Activated CD8-positive, alpha-beta T cell treated with anti-CD3 and anti-CD28 coated beads for 36 hours (primary cell): ENCODE measurements around the gene HACE1. TPM values are rescaled to one million over a fixed set of nuclear protein-coding genes. Genes with fewer than 3 reads are reported as not detected.

ENCODE experiments used
- ATAC-seq: fragments of 200-7000 bp; cut with Tn5 transposase; one replicate; pipeline ENCODE4 v1.10.0; 2021; ENCODE audit warnings: mild to moderate bottlenecking, moderate library complexity
- CTCF ChIA-PET: fragments of 350-600 bp; sonication (Branson Sonifier 250); formaldehyde crosslinking; loops from one replicate; lab custom pipeline; 2021; ENCODE audit warnings: antibody characterized with exemption; lab: Charles Lee
- POLR2A ChIA-PET: fragments of 350-600 bp; sonication (Branson Sonifier 250); formaldehyde crosslinking; loops from one replicate; lab custom pipeline; 2021; ENCODE audit warnings: antibody characterized with exemption; lab: Charles Lee
- DNase-seq: peaks from one replicate; pipeline ENCODE4 v3.0.0-alpha.2; 2020
- H3K27ac Mint-ChIP-seq: one replicate; pipeline ENCODE4 v1.8.0; 2021; ENCODE audit warnings: mild to moderate bottlenecking, mixed read lengths
- H3K27me3 Mint-ChIP-seq: one replicate; pipeline ENCODE4 v1.8.0; 2021; ENCODE audit warnings: mixed read lengths
- H3K36me3 Mint-ChIP-seq: one replicate; pipeline ENCODE4 v1.8.0; 2021; ENCODE audit warnings: low read depth, mixed read lengths
- H3K4me1 Mint-ChIP-seq: one replicate; pipeline ENCODE4 v1.8.0; 2021; ENCODE audit warnings: low read depth, mixed read lengths
- H3K4me3 Mint-ChIP-seq: one replicate; pipeline ENCODE4 v1.8.0; 2021; ENCODE audit warnings: mild to moderate bottlenecking, moderate library complexity, mixed read lengths
- H3K9me3 Mint-ChIP-seq: one replicate; pipeline ENCODE4 v1.8.0; 2021; ENCODE audit warnings: mixed read lengths
- CTCF ChIP-seq: fragments of 200-600 bp; IDR thresholded peaks from one replicate; pipeline ENCODE4 v1.8.0; 2022; ENCODE audit warnings: antibody characterized with exemption, mild to moderate bottlenecking
- intact Hi-C: fragments of 100-400 bp; cut with micrococcal nuclease; formaldehyde crosslinking; loops from one replicate; pipeline ENCODE4 v1.10.0; 2022
- total RNA-seq, 2 experiments: library from RNA; stranded (reverse); gene quantifications; one replicate each; pipeline ENCODE4 v1.2.3, GENCODE V29; 2021

HACE1 gene
- total RNA-seq, 2 experiments from 2014 or later, result 14.5 to 17.5 TPM

DNA sequence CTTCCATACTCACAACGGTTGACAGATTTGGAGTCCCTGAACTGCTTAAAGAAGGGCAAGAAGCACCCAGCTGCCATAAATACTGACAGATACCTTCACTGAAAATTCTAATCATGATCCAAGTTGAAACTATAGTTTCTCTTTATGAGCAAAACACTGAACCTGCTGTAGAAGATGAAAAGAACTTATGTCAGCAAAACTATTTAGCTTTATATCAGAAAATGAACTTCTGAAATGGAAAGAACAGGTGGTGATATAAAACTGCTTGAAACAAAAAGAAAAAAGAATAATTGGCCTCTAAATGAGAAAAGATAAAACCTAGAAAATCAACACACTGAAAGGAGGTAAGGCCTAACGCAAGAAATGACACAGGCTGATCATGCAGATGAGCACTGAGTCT, 72.4 kb downstream of the HACE1 start:
- Mint-ChIP-seq H3K27me3 (no peaks in the 10 kb centered on the region), H3K4me3 (no peak overlapping the region), H3K27ac (peak overlapping the region; percentile 59), H3K36me3 (peaks cover 20% of the 10 kb centered on the region), H3K4me1 (peaks cover 26% of the 10 kb centered on the region), H3K9me3 (no peaks in the 10 kb centered on the region)
- ChIA-PET CTCF (interaction anchor here (0.9 to 1.1 kb wide), 2 partner anchors 11 to 104 kb away, joined by 3 to 4 read pairs; no protein-coding TSS in a partner anchor), POLR2A (no interaction called here)
- TF ChIP-seq CTCF, result no peak
- intact Hi-C loops, result no loop called here
- ATAC-seq (no peak), DNase-seq (no peak)

- ATAC-seq (no peak), DNase-seq (no peak)
- Mint-ChIP-seq H3K27ac (no peak overlapping the region), H3K4me3 (no peak overlapping the region), H3K4me1 (peaks cover 24% of the 10 kb centered on the region), H3K36me3 (peaks cover 18% of the 10 kb centered on the region), H3K27me3 (no peaks in the 10 kb centered on the region), H3K9me3 (no peaks in the 10 kb centered on the region)
- intact Hi-C loops, result no loop called here
- CTCF ChIA-PET, result no interaction called here
- POLR2A ChIA-PET, result no interaction called here
- no peak for TF ChIP-seq CTCF
Observed at GRCh38 chr6:104784884-104785283, 74.8 kb downstream of the HACE1 start.

GRCh38 chr6:104771258-104771832, 88.4 kb downstream of the HACE1 start:
- no peaks in the 10 kb centered on the region for H3K9me3 Mint-ChIP-seq
- intact Hi-C loops, result loop anchor here (1.0 kb wide), 1 partner anchor 88 kb away; no protein-coding TSS in a partner anchor
- H3K27ac Mint-ChIP-seq, result no peak overlapping the region
- peak; percentile 56 for ATAC-seq
- H3K27me3 Mint-ChIP-seq, result no peaks in the 10 kb centered on the region
- peak; percentile 73 for TF ChIP-seq CTCF
- H3K4me1 Mint-ChIP-seq, result no peaks in the 10 kb centered on the region
- ChIA-PET POLR2A (no interaction called here), CTCF (interaction anchor here (0.6 to 2.2 kb wide), 7 partner anchors 84 to 210 kb away, joined by 3 to 13 read pairs (median 4); no protein-coding TSS in a partner anchor)
- peaks cover 7% of the 10 kb centered on the region for H3K36me3 Mint-ChIP-seq
- H3K4me3 Mint-ChIP-seq, result no peak overlapping the region
- no peak for DNase-seq

DNA sequence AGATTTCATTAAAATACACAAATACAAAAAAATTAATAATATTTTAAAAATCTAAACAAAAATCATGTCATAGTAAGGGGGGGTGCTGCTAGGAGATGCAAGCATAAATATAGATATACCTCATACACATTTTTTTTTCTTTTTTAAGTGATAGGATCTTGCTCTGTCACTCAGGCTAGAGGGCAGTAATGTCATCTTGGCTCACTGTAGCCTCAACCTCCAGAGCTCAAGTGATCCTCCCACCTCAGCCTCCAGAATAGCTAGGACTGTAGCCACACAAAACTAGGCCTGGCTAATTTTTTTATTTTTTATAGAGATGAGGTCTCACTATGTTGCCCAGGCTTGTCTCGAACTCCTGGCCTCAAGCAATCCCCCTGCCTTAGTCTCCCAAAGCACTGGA, 90.8 kb downstream of the HACE1 start:
- ChIA-PET POLR2A (no interaction called here), CTCF (interaction anchor here (0.8 to 2.2 kb wide), 3 partner anchors 9 to 86 kb away, joined by 3 to 9 read pairs (median 3); no protein-coding TSS in a partner anchor)
- TF ChIP-seq CTCF, result no peak
- intact Hi-C loops, result no loop called here
- Mint-ChIP-seq H3K27me3 (no peaks in the 10 kb centered on the region), H3K4me3 (no peak overlapping the region), H3K9me3 (no peaks in the 10 kb centered on the region), H3K27ac (no peak overlapping the region), H3K4me1 (no peaks in the 10 kb centered on the region), H3K36me3 (peaks cover 7% of the 10 kb centered on the region)
- DNase-seq (no peak), ATAC-seq (no peak)

DNA sequence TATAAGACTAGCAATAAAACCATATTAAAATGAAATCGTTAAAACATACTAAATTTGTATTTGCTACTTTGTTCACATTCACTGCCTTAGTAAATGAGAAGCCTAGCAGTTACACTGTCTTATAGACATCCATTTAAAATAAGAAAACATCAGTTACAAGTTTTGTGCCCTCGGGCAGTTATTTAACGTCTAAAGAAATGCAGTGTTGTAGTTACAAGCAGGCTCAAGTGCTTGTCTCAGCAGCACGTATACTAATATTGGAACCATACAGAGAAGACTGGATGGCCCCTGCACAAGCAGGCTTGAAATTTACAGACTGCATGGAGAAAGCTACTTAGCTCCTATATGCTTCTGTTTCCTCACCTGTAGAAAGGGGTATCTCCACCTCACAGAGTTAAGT, 93.1 kb downstream of the HACE1 start:
- ATAC-seq, result no peak
- H3K27me3 Mint-ChIP-seq, result no peaks in the 10 kb centered on the region
- H3K4me3 Mint-ChIP-seq, result no peak overlapping the region
- CTCF ChIA-PET, result interaction anchor here (1.7 kb wide), 1 partner anchor 14 kb away, joined by 5 read pairs; no protein-coding TSS in a partner anchor
- no peak for DNase-seq
- POLR2A ChIA-PET, result interaction anchor here (1.1 kb wide), 1 partner anchor 9 kb away, joined by 4 read pairs; no protein-coding TSS in a partner anchor
- peaks cover 15% of the 10 kb centered on the region for H3K36me3 Mint-ChIP-seq
- peaks cover 3% of the 10 kb centered on the region for H3K9me3 Mint-ChIP-seq
- no peak overlapping the region for H3K27ac Mint-ChIP-seq
- no peaks in the 10 kb centered on the region for H3K4me1 Mint-ChIP-seq
- intact Hi-C loops, result no loop called here
- no peak for TF ChIP-seq CTCF
